Body of pancreas (tissue), 4 donors: Measurements from ENCODE around the gene SNX18. TPM values are rescaled to one million over a fixed set of nuclear protein-coding genes. Genes with fewer than 3 reads are reported as not detected.

Source experiments
- ATAC-seq: fragments of 150-250 bp; one replicate; pipeline ENCODE4 v1.9.1; 2016
- DNase-seq, 4 donors: peaks; one replicate each; pipeline ENCODE4 v3.0.0-alpha.2; 2019
- H3K27ac ChIP-seq, 4 donors: fragments of 200-600 bp; sonication (generic); 1 replicate in 3 of 4; 2 replicates in 1 of 4; pipeline versions ENCODE4 v1.5.1 to v1.6.1; 2016 to 2019; ENCODE audit warnings: mild to moderate bottlenecking in 1 of 4, mixed read lengths in 1 of 4, moderate library complexity in 1 of 4
- H3K27me3 ChIP-seq, 2 donors: fragments of 200-600 bp; sonication (generic); one replicate each; pipeline ENCODE4 v1.6.0; 2016; ENCODE audit warnings: mild to moderate bottlenecking in 1 of 2
- H3K36me3 ChIP-seq, 2 donors: fragments of 200-600 bp; sonication (generic); replicated peaks in 1 of 2; 2 replicates each; pipeline ENCODE4 v1.5.1; 2016; ENCODE audit warnings: low read depth in 2 of 2; ENCODE audit not compliant: insufficient read depth in 1 of 2
- H3K4me1 ChIP-seq: fragments of 200-600 bp; sonication (generic); one replicate; pipeline ENCODE4 v1.6.0; 2016
- H3K4me3 ChIP-seq, 2 donors: fragments of 200-600 bp; sonication (generic); 1 replicate in 1 of 2; 2 replicates in 1 of 2; pipeline ENCODE4 v1.5.1; 2016 to 2019
- H3K9me3 ChIP-seq, 3 donors: fragments of 200-600 bp; sonication (generic); 1 replicate in 2 of 3; 2 replicates in 1 of 3; pipeline ENCODE4 v1.5.1; 2016
- POLR2A ChIP-seq, 3 donors: fragments of 450-650 bp; IDR thresholded peaks; one replicate each; pipeline ENCODE4 v1.6.1; 2016; ENCODE audit warnings: antibody characterized with exemption in 3 of 3, mild to moderate bottlenecking in 2 of 3
- WGBS, 2 donors: methylation state at CpG; one replicate each; pipeline ENCODE4 v1.1.5; 2017; 5-methylcytosine and 5-hydroxymethylcytosine counted together
- intact Hi-C: fragments of 100-400 bp; cut with DNase I; formaldehyde crosslinking; loops from one replicate; pipeline ENCODE4 v1.15.1; 2023
- total RNA-seq, 2 donors: library from RNA; depleted of rRNA; stranded (reverse); fragments of >200 nt; gene quantifications; one replicate each; pipeline ENCODE4 v1.1.0, GENCODE V29; 2016
- TF ChIP-seq, protein P1 (sequence below), 7 experiments: fragments of 450-650 bp in 4 of 7; fragments of 200-600 bp in 3 of 7; sonication (generic) in 3 of 7; IDR thresholded peaks; one replicate each; pipeline ENCODE4 v1.5.1; 2016 to 2019; ENCODE audit warnings: antibody characterized with exemption in 7 of 7

The SNX18 gene
- total RNA-seq, 2 donors from 2014 or later = 22.4 to 24.4 TPM

DNA sequence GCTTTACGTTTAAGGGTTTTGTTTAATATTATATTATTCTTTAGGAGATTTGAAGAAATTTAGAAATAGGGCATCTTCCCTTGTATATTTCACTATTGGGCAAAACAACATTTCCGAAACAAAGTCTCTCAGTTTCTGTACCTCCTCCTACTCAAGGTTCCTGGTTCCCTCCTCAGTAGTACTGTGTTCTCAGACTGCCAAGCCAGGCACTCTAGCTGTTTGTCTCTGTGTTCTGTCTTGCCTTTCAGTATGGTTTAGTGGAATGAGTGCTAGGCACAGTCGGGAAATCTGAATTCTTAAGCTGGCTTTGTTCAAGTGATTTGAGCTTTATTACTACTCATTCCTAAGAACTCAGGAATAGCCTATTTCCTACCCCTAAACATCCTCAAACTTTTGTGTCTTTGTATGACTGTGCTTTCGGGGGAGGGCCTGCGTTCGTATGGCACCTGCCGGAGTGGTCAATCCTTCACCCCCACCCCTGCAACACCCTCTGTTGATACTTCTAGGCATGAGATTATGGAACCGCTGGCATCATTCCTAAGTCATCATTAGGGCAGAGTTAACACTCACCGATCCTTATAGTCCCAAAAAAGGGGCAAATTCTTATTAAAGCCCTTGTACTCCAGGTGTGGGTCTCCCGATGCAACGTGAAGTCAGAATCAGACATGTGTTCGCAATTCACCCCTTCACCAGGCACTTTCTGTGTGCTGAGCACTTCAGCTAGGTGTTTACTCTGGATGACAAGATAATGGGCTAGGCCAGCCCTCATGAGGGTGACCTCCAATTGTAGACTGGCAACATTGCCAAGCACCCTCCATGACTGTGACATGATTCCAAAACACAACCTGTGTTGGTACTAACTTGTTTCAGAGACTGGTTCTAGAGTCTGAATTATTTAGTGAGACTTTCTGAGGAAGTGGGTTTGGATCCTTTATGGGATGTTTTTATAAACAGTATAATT, 24.5 kb downstream of the SNX18 start:
- DNase-seq (peak in 2 of 4 donors; percentile 43), ATAC-seq (no peak)
- no peak for TF ChIP-seq POLR2A (IDR thresholded peaks at IDR 0.05)
- TF ChIP-seq, protein P1, sequence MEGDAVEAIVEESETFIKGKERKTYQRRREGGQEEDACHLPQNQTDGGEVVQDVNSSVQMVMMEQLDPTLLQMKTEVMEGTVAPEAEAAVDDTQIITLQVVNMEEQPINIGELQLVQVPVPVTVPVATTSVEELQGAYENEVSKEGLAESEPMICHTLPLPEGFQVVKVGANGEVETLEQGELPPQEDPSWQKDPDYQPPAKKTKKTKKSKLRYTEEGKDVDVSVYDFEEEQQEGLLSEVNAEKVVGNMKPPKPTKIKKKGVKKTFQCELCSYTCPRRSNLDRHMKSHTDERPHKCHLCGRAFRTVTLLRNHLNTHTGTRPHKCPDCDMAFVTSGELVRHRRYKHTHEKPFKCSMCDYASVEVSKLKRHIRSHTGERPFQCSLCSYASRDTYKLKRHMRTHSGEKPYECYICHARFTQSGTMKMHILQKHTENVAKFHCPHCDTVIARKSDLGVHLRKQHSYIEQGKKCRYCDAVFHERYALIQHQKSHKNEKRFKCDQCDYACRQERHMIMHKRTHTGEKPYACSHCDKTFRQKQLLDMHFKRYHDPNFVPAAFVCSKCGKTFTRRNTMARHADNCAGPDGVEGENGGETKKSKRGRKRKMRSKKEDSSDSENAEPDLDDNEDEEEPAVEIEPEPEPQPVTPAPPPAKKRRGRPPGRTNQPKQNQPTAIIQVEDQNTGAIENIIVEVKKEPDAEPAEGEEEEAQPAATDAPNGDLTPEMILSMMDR (IDR thresholded peaks at IDR 0.05) = no peak
- Histone ChIP-seq H3K36me3 (no peaks in the 10 kb centered on the region), H3K4me3 (no peak overlapping the region), H3K27me3 (no peaks in the 10 kb centered on the region), H3K27ac (no peak overlapping the region), H3K9me3 (no peaks in the 10 kb centered on the region), H3K4me1 (peaks cover 18% of the 10 kb centered on the region)
- WGBS, 2 donors = 39 to 49% methylated on average over 12 of the region's 12 CpGs
- intact Hi-C loops = no loop called here

DNA sequence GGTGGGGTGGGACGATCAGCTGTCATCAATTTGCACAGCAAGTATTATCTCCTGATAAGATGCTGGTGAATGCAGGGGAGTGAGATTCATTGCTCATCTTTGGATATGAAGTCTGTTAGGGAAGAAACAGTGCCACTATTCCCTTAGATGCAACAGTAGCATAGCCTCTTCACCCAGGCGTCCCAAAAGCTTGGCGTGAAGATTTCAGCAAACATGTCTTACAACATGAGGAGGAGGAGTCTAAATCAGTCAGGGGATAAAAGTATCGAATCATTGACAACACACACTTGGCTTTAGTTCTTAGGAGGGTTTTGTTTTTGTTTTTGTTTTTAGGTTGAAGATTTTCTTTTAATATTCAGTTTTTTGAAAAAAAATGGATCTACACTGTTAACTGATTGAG, 26.5 kb downstream of the SNX18 start:
- Histone ChIP-seq H3K4me3 (no peak overlapping the region), H3K4me1 (peaks cover 18% of the 10 kb centered on the region), H3K27ac (no peak overlapping the region), H3K27me3 (no peaks in the 10 kb centered on the region), H3K9me3 (no peaks in the 10 kb centered on the region), H3K36me3 (no peaks in the 10 kb centered on the region)
- 70 to 78% methylated on average over 4 of the region's 4 CpGs for WGBS, 2 donors
- ATAC-seq = no peak
- DNase-seq = no peak
- no peak for TF ChIP-seq POLR2A (IDR thresholded peaks at IDR 0.05)
- TF ChIP-seq, protein P1 (IDR thresholded peaks at IDR 0.05) = no peak
- intact Hi-C loops = no loop called here

DNA sequence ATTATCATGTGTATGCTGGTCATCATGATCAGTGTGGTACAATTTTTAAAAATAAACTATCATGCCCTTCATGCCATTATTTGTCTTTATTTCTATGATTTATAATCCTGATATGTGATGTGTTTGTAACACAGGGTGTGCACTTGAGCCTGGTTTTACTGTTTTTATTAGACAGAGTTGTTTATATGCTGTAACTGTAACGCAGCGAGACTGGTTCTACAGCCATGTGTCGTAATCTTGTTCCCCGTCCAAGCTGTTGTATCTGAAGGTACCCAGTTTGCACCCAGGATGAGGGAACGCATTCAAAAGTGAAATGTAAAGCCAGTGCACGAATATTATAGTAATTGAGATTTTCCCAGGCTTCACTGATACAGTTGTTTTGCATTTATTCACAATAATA, 28.2 kb downstream of the SNX18 start:
- no peaks in the 10 kb centered on the region for H3K27me3 ChIP-seq
- no peaks in the 10 kb centered on the region for H3K36me3 ChIP-seq
- DNase-seq (no peak), ATAC-seq (no peak)
- intact Hi-C loops = no loop called here
- no peak overlapping the region for H3K27ac ChIP-seq
- 78 to 83% methylated on average over 6 of the region's 6 CpGs for WGBS, 2 donors
- TF ChIP-seq, protein P1 (IDR thresholded peaks at IDR 0.05) = no peak
- TF ChIP-seq POLR2A (IDR thresholded peaks at IDR 0.05) = no peak
- H3K9me3 ChIP-seq = no peaks in the 10 kb centered on the region
- H3K4me3 ChIP-seq = no peak overlapping the region
- peaks cover 18% of the 10 kb centered on the region for H3K4me1 ChIP-seq

DNA sequence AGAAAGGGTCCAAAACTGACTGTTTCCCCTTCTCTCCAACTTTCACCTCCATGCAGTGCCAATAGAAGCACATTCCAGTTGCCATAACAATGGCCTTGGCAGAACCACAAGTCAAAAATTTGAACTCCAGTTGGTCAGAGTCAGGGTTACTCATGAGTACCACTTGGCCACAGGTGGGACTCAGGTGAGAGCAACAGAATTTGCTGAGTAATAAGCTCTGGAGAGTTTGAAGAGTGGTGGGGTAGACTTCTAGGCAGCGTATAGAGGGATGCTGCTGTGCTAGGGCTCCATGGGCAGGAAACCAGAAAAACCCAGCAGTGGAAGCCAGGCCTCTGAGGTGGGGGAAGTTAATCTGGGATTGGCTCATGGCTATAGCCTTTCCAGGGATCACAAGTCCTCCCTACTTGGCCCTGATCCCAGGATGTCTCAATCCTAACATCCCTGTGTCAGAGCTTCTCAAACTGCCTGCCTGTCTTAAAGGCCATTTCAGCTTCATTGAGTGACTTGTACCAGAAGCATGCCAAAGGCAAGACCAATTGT, 30.2 kb downstream of the SNX18 start:
- H3K27ac ChIP-seq = no peak overlapping the region
- TF ChIP-seq POLR2A (IDR thresholded peaks at IDR 0.05) = no peak
- TF ChIP-seq, protein P1 (IDR thresholded peaks at IDR 0.05) = no peak
- DNase-seq (peak in 3 of 4 donors; percentile 25 to 53 (median 29)), ATAC-seq (peak; percentile 12)
- 85 to 90% methylated on average over 1 of the region's 1 CpG for WGBS, 2 donors
- no peak overlapping the region for H3K4me3 ChIP-seq
- no peaks in the 10 kb centered on the region for H3K4me1 ChIP-seq
- no peaks in the 10 kb centered on the region for H3K27me3 ChIP-seq
- no peaks in the 10 kb centered on the region for H3K9me3 ChIP-seq
- intact Hi-C loops = no loop called here
- no peaks in the 10 kb centered on the region for H3K36me3 ChIP-seq
